Central memory CD8-positive, alpha-beta T cell (primary cell): ENCODE results near the gene PFN2.

Experiments used
- ATAC-seq: fragments of 150-1000 bp; cut with Tn5 transposase; replicated peaks from 2 replicates; pipeline ENCODE4 v1.10.0; 2022; ENCODE audit warnings: mild to moderate bottlenecking, moderate FRiP score, moderate number of reproducible peaks; ENCODE audit not compliant: poor library complexity, severe bottlenecking; ENCODE audit errors: extremely low read depth
- DNase-seq, 2 donors: peaks; one replicate each; pipeline ENCODE4 v3.0.0; 2021; ENCODE audit warnings: low spot score in 2 of 2
- H3K27ac Mint-ChIP-seq: one replicate; pipeline ENCODE4 v1.8.0; 2022; ENCODE audit warnings: low read depth, mild to moderate bottlenecking, moderate library complexity, mixed read lengths
- H3K27me3 Mint-ChIP-seq: one replicate; pipeline ENCODE4 v1.8.0; 2022; ENCODE audit warnings: mixed read lengths
- H3K36me3 Mint-ChIP-seq: one replicate; pipeline ENCODE4 v1.8.0; 2022; ENCODE audit warnings: mild to moderate bottlenecking, moderate library complexity, mixed read lengths; ENCODE audit not compliant: insufficient read depth
- H3K4me1 Mint-ChIP-seq: one replicate; pipeline ENCODE4 v1.8.0; 2022; ENCODE audit warnings: mixed read lengths
- H3K4me3 Mint-ChIP-seq: one replicate; pipeline ENCODE4 v1.8.0; 2022; ENCODE audit warnings: mild to moderate bottlenecking, moderate library complexity, mixed read lengths
- H3K9me3 Mint-ChIP-seq: one replicate; pipeline ENCODE4 v1.8.0; 2022; ENCODE audit warnings: mixed read lengths

Gene PFN2, protein sequence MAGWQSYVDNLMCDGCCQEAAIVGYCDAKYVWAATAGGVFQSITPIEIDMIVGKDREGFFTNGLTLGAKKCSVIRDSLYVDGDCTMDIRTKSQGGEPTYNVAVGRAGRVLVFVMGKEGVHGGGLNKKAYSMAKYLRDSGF

DNA sequence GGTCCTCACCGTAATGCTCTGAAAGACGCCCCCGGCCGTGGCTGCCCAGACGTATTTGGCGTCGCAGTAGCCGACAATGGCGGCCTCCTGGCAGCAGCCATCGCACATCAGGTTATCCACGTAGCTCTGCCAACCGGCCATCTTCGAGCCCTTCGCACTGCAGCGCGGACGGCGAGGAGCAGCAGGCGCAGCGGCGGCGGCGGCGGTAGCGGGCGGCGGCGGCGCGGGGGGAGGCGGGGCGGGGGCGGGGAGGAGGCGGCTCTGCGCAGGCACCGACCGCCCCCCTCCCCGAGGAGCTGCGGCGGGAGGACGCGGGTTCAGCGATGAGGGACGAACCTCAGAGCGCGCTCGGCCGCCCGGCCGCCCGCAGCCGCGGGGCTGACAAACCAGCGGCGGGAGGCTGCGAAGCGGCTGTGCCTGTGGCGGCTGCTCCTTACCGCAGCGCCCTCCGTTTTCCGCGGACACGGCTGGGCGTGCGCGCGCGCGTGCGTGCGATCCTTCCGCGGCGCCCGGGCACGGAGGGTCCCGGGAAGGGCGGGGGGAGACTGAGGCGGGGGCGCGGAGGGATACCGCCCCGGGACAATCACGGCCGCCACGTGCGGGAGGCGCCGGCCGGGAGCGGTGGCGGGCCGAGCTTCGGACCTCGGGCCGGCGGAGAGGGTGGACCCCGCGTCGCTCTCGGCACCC is at the start of gene PFN2:
Gene PFN2, minus strand, starts transcription at position 180 of the 687 bp plus-strand sequence. Its CDS starts 39 bp downstream, at position 141.
- ATAC-seq: peak; percentile 57
- Mint-ChIP-seq H3K27ac (peak within 1 kb of the TSS; percentile 75), H3K36me3 (peaks cover 6% of the 10 kb centered on the region)

GRCh38 chr3:150015901-150016300 is 45.2 kb upstream of the PFN2 start:
- Mint-ChIP-seq H3K36me3 (peaks cover 4% of the 10 kb centered on the region), H3K27me3 (peaks cover 33% of the 10 kb centered on the region), H3K9me3 (no peaks in the 10 kb centered on the region), H3K4me1 (no peaks in the 10 kb centered on the region), H3K27ac (no peak overlapping the region), H3K4me3 (no peak overlapping the region)
- DNase-seq: no peak
- ATAC-seq: no peak

More for the DNA sequence above, at the start of gene PFN2:
- Mint-ChIP-seq H3K9me3 (no peaks in the 10 kb centered on the region), H3K27me3 (peaks cover 20% of the 10 kb centered on the region), H3K4me1 (peaks cover 19% of the 10 kb centered on the region), H3K4me3 (peak within 1 kb of the TSS; percentile 89)
- DNase-seq: peak; percentile 35 to 40

- H3K9me3 Mint-ChIP-seq: no peaks in the 10 kb centered on the region
- no peak overlapping the region for H3K4me3 Mint-ChIP-seq
- no peaks in the 10 kb centered on the region for H3K4me1 Mint-ChIP-seq
- ATAC-seq: no peak
- peaks cover 4% of the 10 kb centered on the region for H3K36me3 Mint-ChIP-seq
- H3K27me3 Mint-ChIP-seq: peaks cover 33% of the 10 kb centered on the region
- no peak for DNase-seq
- H3K27ac Mint-ChIP-seq: no peak overlapping the region
Measured at GRCh38 chr3:150014782-150015181, 44.1 kb upstream of the PFN2 start.

DNA sequence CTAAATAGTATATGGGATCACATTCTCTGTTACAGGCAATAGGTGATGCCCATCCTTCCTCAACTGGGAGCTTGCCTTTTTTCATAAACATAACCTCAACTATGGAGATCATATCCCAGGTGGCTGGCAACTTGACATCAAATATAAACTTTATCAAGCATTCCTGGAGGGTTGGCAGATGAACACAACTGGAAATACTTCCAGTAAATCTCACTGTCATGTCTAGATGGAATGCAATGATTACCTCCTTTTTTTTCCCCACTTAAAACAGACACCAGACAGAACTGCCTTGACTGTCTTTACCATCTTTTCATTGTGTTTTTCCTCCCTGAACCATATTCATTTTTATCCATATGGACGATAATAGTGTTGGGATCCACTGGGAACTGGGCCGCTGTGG is 43.1 kb upstream of the PFN2 start:
- Mint-ChIP-seq H3K27ac (no peak overlapping the region), H3K4me1 (no peaks in the 10 kb centered on the region), H3K36me3 (peaks cover 4% of the 10 kb centered on the region), H3K27me3 (peaks cover 31% of the 10 kb centered on the region), H3K9me3 (no peaks in the 10 kb centered on the region), H3K4me3 (no peak overlapping the region)
- ATAC-seq (no peak), DNase-seq (no peak)

- Mint-ChIP-seq H3K27ac (no peak overlapping the region), H3K4me1 (no peaks in the 10 kb centered on the region), H3K9me3 (no peaks in the 10 kb centered on the region), H3K27me3 (peaks cover 33% of the 10 kb centered on the region), H3K36me3 (peaks cover 1% of the 10 kb centered on the region), H3K4me3 (no peak overlapping the region)
- DNase-seq: no peak
- ATAC-seq: no peak
Measured at GRCh38 chr3:150006794-150007193, 36.1 kb upstream of the PFN2 start.

DNA sequence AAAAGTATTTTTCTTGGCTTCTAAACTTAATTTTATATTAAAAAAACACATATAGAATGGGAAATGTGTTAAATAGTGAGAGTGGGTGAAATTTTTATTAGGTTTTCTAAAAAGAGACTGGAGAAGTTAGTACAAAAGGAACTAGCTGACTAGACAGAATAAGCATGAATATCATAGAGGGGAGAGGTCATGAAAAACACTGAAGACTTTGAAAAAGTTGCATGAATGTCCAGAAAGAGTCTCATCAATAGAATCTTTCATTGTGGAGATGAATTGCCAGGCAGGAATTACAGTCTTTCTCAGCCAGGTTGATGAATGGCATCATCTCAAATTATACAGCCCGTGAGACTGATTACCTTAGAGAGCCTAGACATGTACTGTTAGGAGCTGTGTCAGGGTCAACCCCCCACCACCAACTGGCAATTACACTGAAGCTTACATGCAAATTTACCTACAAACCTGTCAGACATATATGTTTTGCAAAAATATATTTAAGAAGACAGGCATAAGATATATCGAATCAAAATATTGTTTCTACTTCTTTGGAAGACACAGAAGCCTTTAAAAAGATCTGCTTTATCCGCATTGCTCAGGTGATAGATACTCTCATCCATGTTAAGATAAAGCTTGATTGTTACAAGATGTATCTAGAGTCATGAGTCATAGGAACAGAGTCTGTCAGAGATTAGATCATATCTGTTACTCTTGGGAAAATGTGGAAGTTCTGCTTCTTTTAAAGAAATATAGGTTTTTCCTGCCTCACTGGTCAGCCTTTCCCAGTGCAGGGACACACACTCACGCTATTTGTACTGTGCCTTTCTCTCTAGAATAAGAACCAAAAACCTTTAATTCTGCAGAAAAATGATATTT is 34.8 kb upstream of the PFN2 start:
- H3K27ac Mint-ChIP-seq: no peak overlapping the region
- H3K4me3 Mint-ChIP-seq: no peak overlapping the region
- H3K9me3 Mint-ChIP-seq: no peaks in the 10 kb centered on the region
- no peaks in the 10 kb centered on the region for H3K4me1 Mint-ChIP-seq
- DNase-seq (no peak), ATAC-seq (no peak)
- H3K36me3 Mint-ChIP-seq: peaks cover 1% of the 10 kb centered on the region
- H3K27me3 Mint-ChIP-seq: peaks cover 46% of the 10 kb centered on the region

DNA sequence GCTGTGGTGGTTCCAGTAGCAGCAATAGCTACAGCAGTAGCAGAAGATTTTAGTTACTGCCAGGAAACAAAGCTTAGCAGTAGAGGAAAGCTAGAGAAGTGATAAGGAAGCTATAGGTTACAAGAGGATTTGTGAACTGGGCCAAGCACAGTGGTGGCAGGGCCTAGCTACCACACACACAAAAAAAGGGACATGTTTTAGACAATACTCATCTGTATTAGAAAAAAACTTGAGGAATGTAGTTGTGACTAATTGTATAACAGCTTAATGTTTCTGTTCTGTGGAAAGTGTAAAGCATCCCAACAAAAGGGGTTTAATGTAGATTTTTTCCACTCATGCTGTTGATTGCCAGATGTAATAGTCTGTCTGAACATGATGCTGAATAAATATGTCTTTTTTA is 29.9 kb upstream of the PFN2 start:
- Mint-ChIP-seq H3K4me3 (no peak overlapping the region), H3K36me3 (no peaks in the 10 kb centered on the region), H3K27me3 (peaks cover 65% of the 10 kb centered on the region), H3K4me1 (no peaks in the 10 kb centered on the region), H3K9me3 (peaks cover 8% of the 10 kb centered on the region), H3K27ac (no peak overlapping the region)
- no peak for ATAC-seq
- DNase-seq: no peak

DNA sequence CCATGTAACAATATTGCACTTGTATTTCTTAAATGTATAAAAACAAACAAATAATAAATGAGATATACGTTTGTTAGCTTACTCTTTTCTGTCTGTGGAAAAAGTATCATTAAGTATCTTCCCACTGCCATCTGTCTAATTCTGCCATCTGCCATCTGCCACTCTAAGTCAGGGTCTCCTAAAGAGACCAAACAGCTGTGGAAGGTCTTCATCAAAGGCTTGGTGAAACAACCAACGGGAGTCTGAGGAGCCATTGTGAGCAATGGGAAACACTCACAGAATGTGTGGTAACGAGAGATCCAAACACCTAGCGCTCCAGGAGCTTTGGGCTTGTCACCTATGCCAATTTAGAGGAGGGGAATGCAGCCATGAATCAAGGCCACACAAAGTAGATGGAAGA is 28.7 kb upstream of the PFN2 start:
- no peaks in the 10 kb centered on the region for H3K4me1 Mint-ChIP-seq
- peaks cover 20% of the 10 kb centered on the region for H3K9me3 Mint-ChIP-seq
- H3K27ac Mint-ChIP-seq: no peak overlapping the region
- no peak for DNase-seq
- no peaks in the 10 kb centered on the region for H3K36me3 Mint-ChIP-seq
- H3K4me3 Mint-ChIP-seq: no peak overlapping the region
- no peak for ATAC-seq
- H3K27me3 Mint-ChIP-seq: peaks cover 66% of the 10 kb centered on the region

DNA sequence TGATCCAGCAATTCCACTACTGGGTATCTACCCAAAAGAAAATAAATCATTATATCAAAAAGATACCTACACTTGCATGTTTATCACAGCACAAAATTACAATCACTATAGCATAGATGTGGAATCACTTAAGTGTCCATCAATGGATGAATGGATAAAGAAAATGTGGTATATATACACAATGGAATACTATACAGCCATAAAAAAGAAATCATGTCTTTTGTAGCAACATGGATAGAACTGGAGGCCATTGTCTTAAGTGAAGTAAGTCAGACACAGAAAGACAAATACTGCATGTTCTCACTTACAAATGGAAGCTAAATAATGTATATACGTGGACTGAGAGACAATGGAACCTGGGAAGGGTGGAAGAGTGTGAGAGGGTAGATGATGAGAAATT is 28.3 kb upstream of the PFN2 start:
- H3K27me3 Mint-ChIP-seq: peaks cover 69% of the 10 kb centered on the region
- DNase-seq: no peak
- H3K27ac Mint-ChIP-seq: no peak overlapping the region
- H3K36me3 Mint-ChIP-seq: no peaks in the 10 kb centered on the region
- H3K9me3 Mint-ChIP-seq: peaks cover 20% of the 10 kb centered on the region
- H3K4me3 Mint-ChIP-seq: no peak overlapping the region
- H3K4me1 Mint-ChIP-seq: no peaks in the 10 kb centered on the region
- no peak for ATAC-seq

- Mint-ChIP-seq H3K27me3 (peaks cover 63% of the 10 kb centered on the region), H3K9me3 (peaks cover 21% of the 10 kb centered on the region), H3K36me3 (no peaks in the 10 kb centered on the region), H3K4me3 (no peak overlapping the region), H3K27ac (no peak overlapping the region), H3K4me1 (no peaks in the 10 kb centered on the region)
- DNase-seq (no peak), ATAC-seq (no peak)
Measured at GRCh38 chr3:149992416-149993058, 21.8 kb upstream of the PFN2 start.

- no peak overlapping the region for H3K27ac Mint-ChIP-seq
- H3K4me1 Mint-ChIP-seq: no peaks in the 10 kb centered on the region
- H3K36me3 Mint-ChIP-seq: no peaks in the 10 kb centered on the region
- no peak for ATAC-seq
- peaks cover 66% of the 10 kb centered on the region for H3K27me3 Mint-ChIP-seq
- peaks cover 17% of the 10 kb centered on the region for H3K9me3 Mint-ChIP-seq
- no peak overlapping the region for H3K4me3 Mint-ChIP-seq
- DNase-seq: no peak
Measured at GRCh38 chr3:149990423-149990948, 19.8 kb upstream of the PFN2 start.

DNA sequence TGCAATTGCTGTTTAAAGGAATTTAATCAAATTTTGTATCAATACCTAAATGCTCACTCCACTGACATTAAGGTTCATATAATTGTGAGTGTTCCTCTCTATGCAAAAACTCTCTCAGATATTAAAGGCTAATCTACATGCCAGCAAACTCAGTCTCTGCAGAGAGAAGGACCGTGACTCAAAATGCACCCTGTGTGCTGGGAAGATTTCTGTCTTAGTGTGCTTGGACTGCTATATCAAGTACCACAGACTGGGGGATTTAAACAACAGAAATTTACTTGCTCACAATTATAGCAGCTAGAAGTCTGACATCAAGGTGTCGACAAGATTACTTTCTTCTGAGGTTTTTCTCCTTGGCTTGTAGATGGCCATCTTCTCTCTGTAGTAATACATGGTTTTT is 18.6 kb upstream of the PFN2 start:
- H3K36me3 Mint-ChIP-seq: no peaks in the 10 kb centered on the region
- H3K4me1 Mint-ChIP-seq: no peaks in the 10 kb centered on the region
- no peak for DNase-seq
- peaks cover 58% of the 10 kb centered on the region for H3K27me3 Mint-ChIP-seq
- no peak overlapping the region for H3K4me3 Mint-ChIP-seq
- H3K9me3 Mint-ChIP-seq: peaks cover 7% of the 10 kb centered on the region
- no peak for ATAC-seq
- no peak overlapping the region for H3K27ac Mint-ChIP-seq
